Sigmoid colon (tissue), 7 donors: Measurements from ENCODE around the gene REM2. TPM values are rescaled to one million over a fixed set of nuclear protein-coding genes. Genes with fewer than 3 reads are reported as not detected.

Source experiments
- DNase-seq: peaks from one replicate; pipeline ENCODE4 v3.0.0-alpha.2; 2019
- H3K27ac ChIP-seq, 4 donors: fragments of 200-600 bp; sonication (generic); one replicate each; pipeline ENCODE4 v1.5.1; 2016 to 2019; ENCODE audit warnings: mild to moderate bottlenecking in 1 of 4
- H3K27me3 ChIP-seq, 3 donors: fragments of 200-600 bp; sonication (generic); one replicate each; pipeline ENCODE4 v1.5.1; 2019; ENCODE audit warnings: mild to moderate bottlenecking in 1 of 3
- H3K36me3 ChIP-seq, 4 donors: fragments of 200-600 bp; sonication (generic); one replicate each; pipeline ENCODE4 v1.5.1; 2016 to 2019
- H3K4me1 ChIP-seq, 4 donors: fragments of 200-600 bp; sonication (generic); one replicate each; pipeline ENCODE4 v1.5.1; 2017 to 2019
- H3K4me3 ChIP-seq, 4 donors: fragments of 200-600 bp; sonication (generic); one replicate each; pipeline ENCODE4 v1.5.1; 2017 to 2019; ENCODE audit warnings: mild to moderate bottlenecking in 2 of 4, moderate library complexity in 1 of 4
- H3K9me3 ChIP-seq, 4 donors: fragments of 200-600 bp in 3 of 4; sonication (generic) in 3 of 4; one replicate each; pipeline versions ENCODE4 v1.5.1 to v1.6.1; 2013 to 2019
- CTCF ChIP-seq, 4 experiments: fragments of 450-650 bp in 3 of 4; fragments of 200-600 bp in 1 of 4; IDR thresholded peaks; one replicate each; pipeline ENCODE4 v1.5.1; 2016 to 2019; ENCODE audit warnings: antibody characterized with exemption in 4 of 4, mild to moderate bottlenecking in 3 of 4, moderate library complexity in 2 of 4
- EP300 ChIP-seq, 4 donors: sonication (generic); formaldehyde crosslinking; IDR thresholded peaks; one replicate each; pipeline ENCODE4 v1.6.1; 2017; ENCODE audit warnings: antibody characterized with exemption in 4 of 4
- POLR2A ChIP-seq, 2 donors: fragments of 450-650 bp; IDR thresholded peaks; one replicate each; pipeline ENCODE4 v1.6.1; 2016; ENCODE audit warnings: antibody characterized with exemption in 2 of 2, mild to moderate bottlenecking in 2 of 2, moderate library complexity in 2 of 2
- POLR2AphosphoS5 ChIP-seq, 4 donors: sonication (generic); formaldehyde crosslinking; IDR thresholded peaks; one replicate each; pipeline ENCODE4 v1.6.1; 2017; ENCODE audit warnings: antibody characterized with exemption in 4 of 4
- whole genome bisulfite sequencing, 2 donors: extraction: QIAGEN DNeasy Blood & Tissue Kit; methylation state at CpG; one replicate each; pipeline ENCODE4 v1.1.7; 2013; 5-methylcytosine and 5-hydroxymethylcytosine counted together
- intact Hi-C: fragments of 100-400 bp; cut with DNase I; formaldehyde crosslinking; loops from one replicate; pipeline ENCODE4 v1.15.1; 2023
- polyA plus RNA-seq, 3 donors: library from polyadenylated mRNA; stranded (reverse); fragments of 200-250 nt; gene quantifications; one replicate each; pipeline ENCODE4 v1.2.3, GENCODE V29; 2013
- total RNA-seq, 4 donors: library from RNA; depleted of rRNA; stranded (reverse); fragments of >200 nt; gene quantifications; one replicate each; pipeline ENCODE4 v1.1.0, GENCODE V29; 2016
- donor health status: healthy with polysubstance abuse.
- donor health status: Bipolar disorder and iron deficiency.
- donor health status: healthy.

The REM2 gene
- total and polyA plus RNA-seq, 7 donors = 0.60 to 1.4 (median 0.81) TPM; not detected in 2

- no peak overlapping the region for H3K4me3 ChIP-seq
- no peaks in the 10 kb centered on the region for H3K9me3 ChIP-seq
- intact Hi-C loops = loop anchor here (10.0 kb wide), 1 partner anchor 1593 kb away; no protein-coding TSS in a partner anchor
- peak; percentile 26 for DNase-seq
- 93 to 94% methylated on average over 8 of the region's 8 CpGs for WGBS, 2 donors
- no peak for TF ChIP-seq POLR2AphosphoS5 (IDR thresholded peaks at IDR 0.05)
- no peak for TF ChIP-seq POLR2A (IDR thresholded peaks at IDR 0.05)
- no peak for TF ChIP-seq CTCF (IDR thresholded peaks at IDR 0.05)
- TF ChIP-seq EP300 (IDR thresholded peaks at IDR 0.05) = no peak
- H3K27me3 ChIP-seq = no peaks in the 10 kb centered on the region
- peak overlapping the region in 2 of 4 donors; percentile 41 to 98 for H3K27ac ChIP-seq
- peaks cover 0 to 79% (median 64%) of the 10 kb centered on the region in 4 donors for H3K4me1 ChIP-seq
- H3K36me3 ChIP-seq = peaks cover 55 to 61% (median 59%) of the 10 kb centered on the region in 4 donors
Observed at GRCh38 chr14:22841769-22842168, 41.3 kb upstream of the REM2 start.

GRCh38 chr14:22842211-22843122, 40.6 kb upstream of the REM2 start:
- intact Hi-C loops = loop anchor here (10.0 kb wide), 1 partner anchor 1592 kb away; no protein-coding TSS in a partner anchor
- H3K27me3 ChIP-seq = no peaks in the 10 kb centered on the region
- peaks cover 0 to 86% (median 71%) of the 10 kb centered on the region in 4 donors for H3K4me1 ChIP-seq
- H3K9me3 ChIP-seq = no peaks in the 10 kb centered on the region
- 91 to 93% methylated on average over 28 of the region's 28 CpGs for WGBS, 2 donors
- H3K36me3 ChIP-seq = peaks cover 60 to 66% (median 62%) of the 10 kb centered on the region in 4 donors
- no peak overlapping the region for H3K4me3 ChIP-seq
- peak; percentile 49 for DNase-seq
- H3K27ac ChIP-seq = peak overlapping the region in 3 of 4 donors; percentile 18 to 98 (median 41)
- TF ChIP-seq EP300 (IDR thresholded peaks at IDR 0.05) = no peak
- TF ChIP-seq POLR2A (IDR thresholded peaks at IDR 0.05) = no peak
- no peak for TF ChIP-seq POLR2AphosphoS5 (IDR thresholded peaks at IDR 0.05)
- no peak for TF ChIP-seq CTCF (IDR thresholded peaks at IDR 0.05)

- 90 to 92% methylated on average over 21 of the region's 21 CpGs for WGBS, 2 donors
- intact Hi-C loops = loop anchor here (10.0 kb wide), 1 partner anchor 1591 kb away; no protein-coding TSS in a partner anchor
- DNase-seq = peak; percentile 52
- Histone ChIP-seq H3K27ac (peak overlapping the region in 3 of 4 donors; percentile 18 to 98 (median 27)), H3K9me3 (no peaks in the 10 kb centered on the region), H3K4me3 (no peak overlapping the region), H3K4me1 (peaks cover 0 to 92% (median 75%) of the 10 kb centered on the region in 4 donors), H3K27me3 (no peaks in the 10 kb centered on the region), H3K36me3 (peaks cover 60 to 66% (median 62%) of the 10 kb centered on the region in 4 donors)
- TF ChIP-seq POLR2A (IDR thresholded peaks at IDR 0.05) = no peak
- TF ChIP-seq POLR2AphosphoS5 (IDR thresholded peaks at IDR 0.05) = no peak
- TF ChIP-seq CTCF (IDR thresholded peaks at IDR 0.05) = no peak
Observed at GRCh38 chr14:22843123-22843925, 39.7 kb upstream of the REM2 start.

GRCh38 chr14:22844221-22845102, 38.6 kb upstream of the REM2 start:
- no peaks in the 10 kb centered on the region for H3K9me3 ChIP-seq
- 92 to 93% methylated on average over 22 of the region's 22 CpGs for WGBS, 2 donors
- peaks cover 0 to 92% (median 75%) of the 10 kb centered on the region in 4 donors for H3K4me1 ChIP-seq
- no peak for TF ChIP-seq POLR2AphosphoS5 (IDR thresholded peaks at IDR 0.05)
- TF ChIP-seq EP300 (IDR thresholded peaks at IDR 0.05) = no peak
- TF ChIP-seq POLR2A (IDR thresholded peaks at IDR 0.05) = no peak
- no peak for TF ChIP-seq CTCF (IDR thresholded peaks at IDR 0.05)
- intact Hi-C loops = loop anchor here (10.0 kb wide), 1 partner anchor 1590 kb away; no protein-coding TSS in a partner anchor
- H3K36me3 ChIP-seq = peaks cover 60 to 66% (median 62%) of the 10 kb centered on the region in 4 donors
- no peak overlapping the region for H3K4me3 ChIP-seq
- H3K27me3 ChIP-seq = no peaks in the 10 kb centered on the region
- peak; percentile 60 for DNase-seq
- peak overlapping the region; percentile 86 to 98 (median 89) for H3K27ac ChIP-seq
